NOMO-1 treated with dmso at 0.1 percent for 144 hours (cell line): ENCODE results near the gene SMIM38.

Experiments used
- DNase-seq: peaks from one replicate; lab custom pipeline; 2025; ENCODE audit not compliant: unreplicated experiment; lab: John Stamatoyannopoulos, UW

Gene SMIM38

GRCh38 chr11:69155302-69156234 is at the start of gene SMIM38:
TSS of gene SMIM38 (plus strand) at chr11:69155935. CDS start at chr11:69157847, 1,912 bp downstream.
- no peak for DNase-seq

- no peak for DNase-seq
These were observed 49.5 kb upstream of the SMIM38 start for GRCh38 chr11:69106031-69106811.

DNA sequence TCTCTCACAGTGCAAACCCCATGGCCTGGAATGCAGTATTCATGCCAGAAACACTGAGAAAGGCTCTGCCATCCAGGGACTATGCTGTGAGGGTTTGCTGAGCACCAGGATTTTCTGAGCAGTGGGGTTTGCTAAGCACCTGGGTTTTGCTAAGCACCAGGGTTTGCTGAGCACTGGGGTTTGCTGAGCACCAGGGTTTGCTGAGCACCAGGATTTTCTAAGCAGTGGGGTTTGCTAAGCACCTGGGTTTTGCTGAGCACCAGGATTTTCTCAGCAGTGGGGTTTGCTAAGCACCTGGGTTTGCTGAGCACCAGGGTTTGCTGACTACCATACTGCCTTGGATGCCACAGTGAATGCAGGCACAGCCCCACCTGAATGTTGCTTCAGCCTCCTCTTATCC is 48.3 kb upstream of the SMIM38 start:
- DNase-seq, result no peak

DNA sequence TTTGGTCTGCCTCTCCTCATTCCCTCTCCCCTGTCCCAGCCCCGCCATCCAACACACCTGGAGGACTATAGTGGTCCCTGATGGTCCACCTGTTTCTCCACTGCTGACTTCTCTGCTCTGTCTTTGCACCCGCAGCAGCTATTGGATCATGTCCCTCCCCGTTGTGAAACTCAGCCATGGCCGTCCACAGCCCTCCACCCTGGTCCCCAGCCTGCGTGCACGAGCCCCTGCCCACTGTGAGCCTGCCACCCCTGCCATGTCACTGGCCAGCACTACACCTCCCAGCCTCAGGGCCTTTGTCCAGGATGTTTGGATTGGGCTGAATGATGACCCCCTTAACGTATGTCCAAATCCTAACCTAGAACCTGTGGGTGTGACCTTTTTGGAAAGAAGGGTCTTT is 47.7 kb upstream of the SMIM38 start:
- no peak for DNase-seq

DNA sequence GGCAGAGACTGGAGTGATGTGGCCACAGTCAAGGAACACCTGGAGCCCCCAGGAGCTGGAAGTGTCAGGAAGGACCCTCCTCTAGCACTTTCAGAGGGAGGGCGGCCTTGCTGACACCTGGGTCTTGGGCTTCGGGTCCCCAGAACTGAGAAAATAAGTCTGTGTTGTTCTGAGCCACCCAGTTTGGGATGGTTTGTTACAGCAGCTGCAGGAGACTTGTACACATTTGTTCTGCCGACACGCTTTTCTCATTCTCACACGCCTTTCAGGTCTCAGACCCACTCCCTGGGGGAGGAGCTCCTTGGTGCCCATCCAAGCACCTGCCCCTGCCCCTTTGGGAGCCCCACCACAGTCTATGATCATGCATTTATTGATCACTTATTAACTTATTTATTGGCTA is 47.2 kb upstream of the SMIM38 start:
- no peak for DNase-seq

DNA sequence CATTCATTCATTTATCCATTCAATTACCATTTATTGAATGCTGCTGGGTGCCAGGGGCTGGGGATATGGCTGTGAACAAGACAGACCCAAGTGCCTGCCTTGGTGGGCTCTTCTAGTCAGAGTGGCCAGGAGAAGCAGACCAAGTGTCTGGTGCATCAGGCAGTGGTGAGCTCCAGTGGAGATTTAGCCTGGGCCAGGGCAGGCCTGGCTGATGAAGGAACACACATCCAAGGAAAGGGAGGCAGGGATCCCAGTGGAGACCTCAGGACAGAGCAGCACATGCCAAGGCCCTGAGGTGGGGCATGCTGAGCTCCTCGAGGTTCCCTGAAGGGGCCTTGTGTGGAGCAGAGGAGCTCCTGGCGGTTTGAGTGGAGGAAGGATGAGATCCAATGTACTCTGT is 46.6 kb upstream of the SMIM38 start:
- no peak for DNase-seq

- no peak for DNase-seq
These were observed 45.3 kb upstream of the SMIM38 start for GRCh38 chr11:69110451-69110850.

DNA sequence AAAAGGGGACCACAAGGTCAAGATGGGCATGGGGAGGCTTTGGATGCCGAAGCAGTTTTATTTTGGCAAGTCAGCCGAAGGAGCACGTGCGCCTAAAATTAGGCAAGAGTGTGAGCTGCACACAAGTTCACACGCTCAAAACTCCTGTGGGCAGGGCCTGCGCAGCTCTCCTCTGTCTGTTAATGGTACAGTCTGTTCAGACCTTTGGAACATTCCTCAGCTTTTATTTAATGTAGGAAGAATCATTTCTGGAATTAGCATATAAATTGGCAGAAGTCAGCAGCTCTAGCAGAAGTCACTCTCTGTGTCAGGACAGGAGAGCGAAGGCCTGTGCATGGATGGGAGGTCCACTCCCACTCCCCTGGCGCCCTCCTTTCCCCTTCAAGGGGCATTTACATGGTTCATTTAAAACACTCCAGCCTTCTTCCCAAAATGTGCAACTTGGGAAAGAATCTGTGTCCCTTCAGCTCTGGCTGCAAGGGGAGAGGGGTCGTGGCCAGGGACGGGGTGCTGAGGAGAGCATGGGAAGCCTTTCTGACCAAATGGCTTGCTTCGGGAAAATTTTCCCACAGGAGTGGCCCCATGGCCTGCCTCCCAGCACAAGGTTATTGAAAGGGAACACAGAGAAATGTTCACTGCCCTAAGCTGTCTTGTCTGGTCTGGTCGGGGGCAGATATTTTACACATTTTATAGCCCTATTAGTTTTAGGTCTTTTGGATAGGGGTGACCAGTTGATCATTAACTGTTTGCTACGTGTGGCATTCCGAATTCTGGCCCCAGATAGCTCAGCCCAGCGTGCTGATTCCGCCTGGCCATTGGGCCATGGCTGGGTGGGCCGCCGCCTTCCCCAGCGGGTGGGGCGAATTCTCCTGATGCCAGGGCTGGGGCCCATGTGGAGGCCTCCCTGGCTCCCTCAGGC is 43.9 kb upstream of the SMIM38 start:
- DNase-seq, result no peak

DNA sequence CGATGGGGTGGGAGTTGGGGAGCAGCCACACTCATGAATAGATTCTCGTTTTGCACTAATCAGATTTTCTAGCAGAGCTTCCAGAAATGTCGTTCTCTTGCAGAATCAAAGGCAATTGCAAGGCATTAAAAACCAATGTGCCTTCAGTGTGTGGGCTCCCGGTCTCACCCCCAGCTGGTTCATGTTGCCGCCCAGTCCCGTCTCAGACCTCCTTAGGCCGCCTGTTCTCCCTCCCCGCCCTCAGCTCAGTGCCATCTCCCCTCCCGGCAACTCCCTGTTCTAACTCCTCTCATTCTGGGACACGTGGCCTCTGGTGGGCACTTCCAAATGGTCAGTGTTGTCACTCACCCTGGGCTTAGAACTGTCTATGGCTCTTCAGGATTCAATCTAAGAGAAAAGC is 42.5 kb upstream of the SMIM38 start:
- no peak for DNase-seq

DNA sequence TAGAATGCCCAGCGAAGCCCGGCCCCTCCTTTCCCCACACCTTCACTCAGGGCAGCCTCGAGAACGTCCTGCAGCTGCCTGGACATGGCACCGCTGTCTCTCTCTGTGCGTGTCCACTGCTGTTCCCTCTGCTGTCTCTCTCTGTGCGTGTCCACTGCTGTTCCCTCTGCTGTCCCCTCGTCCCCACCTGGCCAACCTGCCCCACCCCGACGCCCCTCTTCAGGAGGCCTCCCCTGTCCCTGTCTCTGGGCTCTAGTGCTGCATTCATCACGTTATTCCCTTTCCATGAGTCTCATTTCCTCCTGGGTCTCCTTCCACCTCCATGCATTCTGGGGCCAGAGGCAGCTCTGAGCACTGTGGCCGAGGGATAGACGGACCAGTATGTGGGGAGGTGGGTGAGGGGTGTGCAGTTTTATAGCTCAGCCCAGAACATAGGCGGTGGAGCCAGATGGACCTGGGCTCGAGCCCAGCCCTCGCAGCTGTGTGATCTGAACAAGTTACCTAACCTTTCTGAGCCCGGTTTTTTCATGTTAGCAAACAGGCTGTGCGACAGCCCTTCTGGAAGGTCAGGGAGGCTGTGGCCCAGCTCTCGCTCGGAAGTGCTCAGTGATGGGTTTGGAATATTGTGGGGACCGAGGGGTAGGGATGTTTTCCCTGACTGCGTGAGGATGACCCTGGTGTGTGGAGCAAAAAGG is 41.9 kb upstream of the SMIM38 start:
- no peak for DNase-seq

GRCh38 chr11:69114362-69114761 is 41.4 kb upstream of the SMIM38 start:
- DNase-seq, result no peak

GRCh38 chr11:69114811-69115523 is 40.8 kb upstream of the SMIM38 start:
- DNase-seq, result no peak

DNA sequence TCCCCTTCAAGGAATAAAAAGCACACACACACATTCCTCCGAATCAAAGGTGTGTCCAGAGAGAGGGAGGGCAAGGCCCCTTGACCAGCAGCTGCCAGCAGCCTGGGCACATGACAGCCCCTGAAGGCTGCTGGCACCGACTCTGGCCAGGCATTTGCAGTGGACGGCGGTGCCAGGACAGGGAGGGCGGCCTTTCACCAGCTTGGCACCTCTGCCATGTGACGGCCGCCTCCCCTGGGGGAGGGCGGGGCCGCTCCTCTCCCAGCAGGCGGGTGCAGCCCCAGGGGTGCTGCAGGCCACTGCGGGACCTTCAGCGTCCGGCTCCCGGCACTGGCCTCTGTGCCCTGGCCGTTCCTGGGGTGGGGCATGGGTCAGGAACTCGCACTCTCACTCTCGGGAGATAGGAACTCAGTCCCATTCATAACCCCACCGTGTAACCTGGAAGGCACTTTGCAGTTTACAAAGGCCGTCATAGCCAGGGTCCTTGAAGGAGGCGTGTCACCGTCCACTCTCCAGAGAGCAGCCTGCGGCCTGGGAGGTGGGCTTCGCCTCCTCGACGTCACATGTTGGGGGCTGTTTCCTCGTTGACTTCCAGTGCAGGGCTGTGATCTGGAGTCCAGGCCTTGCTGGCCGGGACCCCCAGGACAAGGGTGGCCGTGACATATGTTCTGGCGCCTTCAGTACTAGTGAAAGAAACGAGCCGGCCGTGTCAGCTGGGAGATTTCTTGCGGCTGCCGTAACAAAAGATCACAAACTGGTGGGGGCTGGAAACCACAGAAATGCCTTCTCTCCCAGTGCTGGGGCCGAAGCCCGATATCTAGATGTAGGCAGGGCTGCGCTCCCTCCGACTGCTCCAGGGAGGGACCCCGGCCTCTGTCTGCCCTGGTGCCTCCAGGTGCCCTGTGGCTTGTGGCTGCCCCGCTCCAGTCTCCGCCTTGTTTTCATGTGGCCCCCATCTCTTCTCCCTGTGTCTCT is 39.9 kb upstream of the SMIM38 start:
- DNase-seq, result no peak

DNA sequence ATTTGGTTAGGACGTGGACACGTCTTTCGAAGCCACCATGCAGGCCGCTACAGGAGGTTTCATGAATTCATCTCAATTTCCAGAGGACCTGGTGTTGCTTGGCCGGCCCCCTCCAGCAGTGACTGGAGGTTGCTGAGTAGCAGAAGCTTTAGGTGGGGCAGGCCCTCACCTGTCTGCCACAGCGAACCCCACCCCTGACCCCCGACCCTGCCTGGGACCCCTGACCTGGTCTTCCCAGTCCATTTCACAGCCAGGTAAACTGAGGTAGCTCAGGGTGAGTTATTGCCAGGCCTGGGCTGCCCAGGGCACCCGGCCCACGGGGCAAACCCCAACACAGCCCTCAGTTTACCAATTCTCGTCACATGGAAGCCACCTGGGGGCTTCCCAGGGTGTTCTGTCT is 39.1 kb upstream of the SMIM38 start:
- DNase-seq, result no peak

DNA sequence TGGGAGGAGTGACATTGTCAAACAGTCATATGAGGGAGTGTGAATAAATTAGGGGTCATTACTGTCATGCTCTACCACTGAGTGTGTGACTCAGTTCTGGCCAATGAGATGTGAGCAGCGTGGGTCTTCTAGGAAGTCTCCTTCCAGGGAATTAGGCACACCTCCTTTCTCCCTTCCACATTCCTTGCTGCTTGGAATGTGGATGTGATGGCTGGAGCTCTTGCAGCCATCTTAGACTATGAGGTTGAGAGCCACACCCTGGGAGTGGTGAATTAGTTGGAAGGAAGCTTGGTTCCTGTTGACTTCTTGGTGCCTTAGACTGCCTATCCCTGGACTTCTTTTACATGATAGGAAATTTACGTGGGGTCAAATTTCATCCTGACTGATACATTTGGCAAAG is 36.5 kb upstream of the SMIM38 start:
- DNase-seq, result no peak

- no peak for DNase-seq
These were observed 35.4 kb upstream of the SMIM38 start for GRCh38 chr11:69120096-69120875.

DNA sequence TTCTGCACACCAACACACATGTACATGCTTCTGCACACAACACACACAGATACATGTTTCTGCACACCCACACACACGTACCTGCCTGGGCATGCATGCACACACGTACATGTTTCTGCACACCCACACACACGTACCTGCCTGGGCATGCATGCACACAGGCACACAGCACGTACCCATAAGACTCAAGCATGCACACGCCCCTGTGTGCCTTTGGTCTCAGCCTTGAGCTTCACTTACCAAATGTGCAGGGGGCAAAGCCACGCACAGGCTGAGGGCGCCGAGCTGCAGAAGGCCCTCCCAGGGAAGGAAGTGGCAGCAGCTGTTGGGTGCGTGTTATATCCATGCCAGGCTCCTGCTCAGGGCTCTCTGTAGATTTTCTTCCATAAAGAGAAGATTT is 34.7 kb upstream of the SMIM38 start:
- no peak for DNase-seq
